HEK293 (cell line): Measurements from ENCODE around the gene UVSSA.

Source experiments
- CTCF ChIP-seq: fragments of 450-650 bp; formaldehyde crosslinking; IDR thresholded peaks from 2 replicates; pipeline ENCODE4 v1.5.1; 2016; ENCODE audit warnings: missing biosample characterization, missing genetic modification characterization
- HOXA7 ChIP-seq: sonication (generic); formaldehyde crosslinking; IDR thresholded peaks from 2 replicates; pipeline ENCODE4 v1.8.1; 2022; ENCODE audit warnings: missing genetic modification reagents, borderline replicate concordance
- REST ChIP-seq: fragments of 450-650 bp; formaldehyde crosslinking; IDR thresholded peaks from 2 replicates; pipeline ENCODE4 v1.5.1; 2016; ENCODE audit warnings: missing biosample characterization, missing genetic modification characterization
- ZBTB1 ChIP-seq: fragments of 450-650 bp; formaldehyde crosslinking; IDR thresholded peaks from 2 replicates; pipeline ENCODE4 v1.5.1; 2016; ENCODE audit warnings: missing biosample characterization, missing genetic modification characterization
- ZNF280C ChIP-seq: fragments of 450-650 bp; formaldehyde crosslinking; IDR thresholded peaks from 2 replicates; pipeline ENCODE4 v1.5.1; 2016; ENCODE audit warnings: missing biosample characterization, missing genetic modification characterization

GRCh38 chr4:1345903-1346780 is 866 bp upstream of the UVSSA start:
- TF ChIP-seq CTCF (no peak), ZNF280C (tag by site-specific recombination) (no peak), ZBTB1 (no peak), HOXA7 (CRISPR knock-in tag) (no peak), REST (tag by site-specific recombination) (no peak)
